Kidney epithelial cell (primary cell): ENCODE data around the gene LRRC75B. TPM values are rescaled to one million over a fixed set of nuclear protein-coding genes. Genes with fewer than 3 reads are reported as not detected.

Experiments used
- DNase-seq: peaks from one replicate; pipeline ENCODE4 v3.0.0-alpha.2; 2010; ENCODE audit warnings: low read depth
- H3K27me3 ChIP-seq: 2 replicates; pipeline ENCODE4 v1.6.0; 2011; ENCODE audit warnings: low read length; ENCODE audit not compliant: control insufficient read depth, insufficient read depth
- H3K36me3 ChIP-seq: 2 replicates; pipeline ENCODE4 v1.5.1; 2011; ENCODE audit warnings: low read length; ENCODE audit not compliant: control insufficient read depth, insufficient read depth
- H3K4me3 ChIP-seq: 2 replicates; pipeline ENCODE4 v1.5.1; 2011; ENCODE audit warnings: low read depth, mild to moderate bottlenecking, control low read depth, low read length
- CTCF ChIP-seq: IDR thresholded peaks from 2 replicates; pipeline ENCODE4 v1.5.1; 2011; ENCODE audit warnings: mild to moderate bottlenecking, moderate library complexity, low read length, control low read depth, inconsistent platforms; ENCODE audit not compliant: insufficient read depth, poor library complexity, severe bottlenecking
- total RNA-seq: library from RNA; depleted of rRNA; stranded (reverse); fragments of >200 nt; gene quantifications from 2 replicates; pipeline ENCODE4 v1.2.3, GENCODE V29; 2015

Gene LRRC75B
- total RNA-seq, 1 donor from 2014 or later = 17.3 TPM

GRCh38 chr22:24578355-24579257 is 14.3 kb downstream of the LRRC75B start:
- Histone ChIP-seq H3K36me3 (no peaks in the 10 kb centered on the region), H3K4me3 (no peak overlapping the region), H3K27me3 (no peaks in the 10 kb centered on the region)
- DNase-seq = no peak
- no peak for TF ChIP-seq CTCF

GRCh38 chr22:24576778-24577177 is 16.1 kb downstream of the LRRC75B start:
- H3K36me3 ChIP-seq = no peaks in the 10 kb centered on the region
- no peak overlapping the region for H3K4me3 ChIP-seq
- DNase-seq = no peak
- TF ChIP-seq CTCF = no peak
- H3K27me3 ChIP-seq = no peaks in the 10 kb centered on the region

DNA sequence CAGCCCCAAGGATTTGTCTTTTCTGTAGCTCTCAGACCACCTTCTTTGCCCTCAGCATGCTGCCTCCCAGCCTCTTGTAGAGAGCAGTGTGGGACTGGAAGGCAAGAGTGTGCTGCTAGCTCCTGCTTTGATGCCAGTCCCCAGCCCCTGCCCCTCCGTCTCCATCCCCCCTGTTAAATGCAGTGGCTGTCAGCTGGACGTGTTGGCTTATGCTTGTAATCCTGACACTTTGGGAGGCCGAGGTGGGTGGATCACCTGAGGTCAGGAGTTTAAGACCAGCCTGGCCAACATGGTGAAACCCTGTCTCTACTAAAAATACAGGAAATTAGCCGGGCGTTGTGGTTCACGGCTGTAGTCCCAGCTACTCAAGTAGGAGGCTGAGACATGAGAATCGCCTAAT is 21.6 kb downstream of the LRRC75B start:
- DNase-seq = no peak
- no peak for TF ChIP-seq CTCF
- Histone ChIP-seq H3K27me3 (no peaks in the 10 kb centered on the region), H3K4me3 (no peak overlapping the region), H3K36me3 (no peaks in the 10 kb centered on the region)

- Histone ChIP-seq H3K36me3 (no peaks in the 10 kb centered on the region), H3K4me3 (no peak overlapping the region), H3K27me3 (no peaks in the 10 kb centered on the region)
- TF ChIP-seq CTCF = no peak
- no peak for DNase-seq
Measured at GRCh38 chr22:24567668-24568067, 25.2 kb downstream of the LRRC75B start.

DNA sequence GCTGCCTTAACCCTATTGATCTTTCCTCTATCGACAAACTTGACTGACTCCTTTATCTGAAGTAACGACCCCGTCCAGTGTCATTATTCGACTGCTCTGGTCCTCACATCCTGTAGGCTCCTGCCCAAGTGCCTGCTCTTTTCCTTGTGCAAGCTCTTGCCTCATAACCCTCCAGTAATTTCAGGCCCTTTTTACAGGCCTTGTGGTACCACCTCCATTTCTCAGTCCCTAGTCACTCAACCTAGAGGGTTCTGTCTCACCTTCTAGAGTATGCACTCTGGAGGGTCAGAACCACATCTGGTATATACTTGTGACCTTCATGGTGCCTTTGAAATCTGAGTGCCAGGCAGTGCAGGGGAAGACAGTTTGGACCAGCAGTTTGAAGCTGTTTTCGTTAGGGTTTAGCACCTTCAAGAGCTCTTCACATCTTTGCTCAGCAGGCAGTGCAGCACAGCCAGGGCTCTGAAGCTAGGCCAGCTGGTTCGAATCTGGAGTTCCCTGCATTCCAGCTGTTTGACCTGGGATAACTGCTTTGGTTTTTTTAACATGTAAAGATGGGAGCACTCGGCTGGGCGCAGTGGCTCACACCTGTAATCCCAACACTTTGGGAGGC is 25.9 kb downstream of the LRRC75B start:
- H3K27me3 ChIP-seq = no peaks in the 10 kb centered on the region
- no peaks in the 10 kb centered on the region for H3K36me3 ChIP-seq
- DNase-seq = no peak
- no peak for TF ChIP-seq CTCF
- no peak overlapping the region for H3K4me3 ChIP-seq
